HepG2 (cell line): ENCODE data around the gene VPREB3. TPM values are rescaled to one million over a fixed set of nuclear protein-coding genes. Genes with fewer than 3 reads are reported as not detected.

ENCODE experiments used
- CBX1 ChIP-seq: IDR thresholded peaks from one replicate; pipeline ENCODE4 v1.6.1; 2016; ENCODE audit warnings: antibody characterized with exemption, low read depth
- FOSL2 ChIP-seq: sonication (generic); formaldehyde crosslinking; IDR thresholded peaks from 2 replicates; pipeline ENCODE4 v1.4.0; 2020; ENCODE audit warnings: missing genetic modification reagents
- FOXM1 ChIP-seq: sonication (generic); formaldehyde crosslinking; IDR thresholded peaks from 2 replicates; pipeline ENCODE4 v1.5.0; 2020; ENCODE audit warnings: missing genetic modification reagents
- GTF2F1 ChIP-seq: fragments of 150-350 bp; IDR thresholded peaks from 2 replicates; pipeline ENCODE4 v1.6.1; 2014; ENCODE audit warnings: low read length
- MAFG ChIP-seq: sonication (generic); formaldehyde crosslinking; IDR thresholded peaks from 2 replicates; pipeline ENCODE4 v1.5.1; 2020; ENCODE audit warnings: mild to moderate bottlenecking, missing genetic modification reagents
- RELA ChIP-seq: sonication (generic); formaldehyde crosslinking; IDR thresholded peaks from 2 replicates; pipeline ENCODE4 v1.4.0; 2020; ENCODE audit warnings: missing genetic modification reagents
- RFX5 ChIP-seq: IDR thresholded peaks from 2 replicates; pipeline ENCODE4 v1.6.1; 2011; ENCODE audit warnings: low read depth, low read length, improper control_type of control experiment
- SOX5 ChIP-seq: IDR thresholded peaks from 2 replicates; pipeline ENCODE4 v1.6.1; 2016; ENCODE audit warnings: borderline replicate concordance
- SP1 ChIP-seq, 2 experiments: fragments of 450-650 bp in 1 of 2; sonication (generic) in 1 of 2; formaldehyde crosslinking in 1 of 2; IDR thresholded peaks; 2 replicates each; pipeline versions ENCODE4 v1.4.0 to v1.6.1; 2016 to 2020; ENCODE audit warnings: missing genetic modification reagents in 1 of 2
- SRSF1 ChIP-seq: fragments of 200-400 bp; formaldehyde crosslinking; optimal IDR thresholded peaks from 2 replicates; pipeline ENCODE3; 2017; ENCODE audit warnings: mild to moderate bottlenecking, low read depth, low read length, moderate library complexity
- TAF15 ChIP-seq: fragments of 200-400 bp; formaldehyde crosslinking; IDR thresholded peaks from one replicate; pipeline ENCODE4 v1.6.1; 2018; ENCODE audit warnings: mild to moderate bottlenecking, low read depth, low read length; ENCODE audit not compliant: poor library complexity, severe bottlenecking
- U2AF1 ChIP-seq: fragments of 200-400 bp; formaldehyde crosslinking; optimal IDR thresholded peaks from 2 replicates; pipeline ENCODE3; 2017; ENCODE audit warnings: mild to moderate bottlenecking, low read depth, low read length
- ZNF251 ChIP-seq: sonication (generic); formaldehyde crosslinking; IDR thresholded peaks from 2 replicates; pipeline ENCODE4 v1.9.0; 2021; ENCODE audit warnings: mild to moderate bottlenecking, missing genetic modification reagents
- ZNF550 ChIP-seq: sonication (generic); formaldehyde crosslinking; IDR thresholded peaks from 2 replicates; pipeline ENCODE4 v1.4.0; 2020; ENCODE audit warnings: mild to moderate bottlenecking, missing genetic modification reagents, borderline replicate concordance
- ZNF777 ChIP-seq: sonication (generic); formaldehyde crosslinking; IDR thresholded peaks from 2 replicates; pipeline ENCODE4 v1.4.0; 2020; ENCODE audit warnings: missing genetic modification reagents
- ZSCAN9 ChIP-seq: IDR thresholded peaks from 2 replicates; pipeline ENCODE4 v1.6.1; 2016; ENCODE audit warnings: borderline replicate concordance
- polyA plus RNA-seq, 8 experiments: library from polyadenylated mRNA; depleted of rRNA in 3 of 8; stranded (reverse) in 7 of 8; unstranded in 1 of 8; fragments of >200 nt; fragmentation: Illumina TruSeq in 4 of 8; extraction: Trizol in 4 of 8; gene quantifications; 2 replicates each; pipeline versions ENCODE4 v1.2.1 to v1.2.3, GENCODE V29; 2011 to 2016; ENCODE audit warnings: low read depth in 4 of 8, missing spikeins in 1 of 8, mixed read lengths in 1 of 8; ENCODE audit not compliant: insufficient read depth in 1 of 8
- total RNA-seq, 5 experiments: library from RNA; depleted of rRNA; stranded (reverse); fragments of >200 nt; fragmentation: Illumina TruSeq; extraction: Trizol; gene quantifications; 2 replicates each; pipeline ENCODE4 v1.2.3, GENCODE V29; 2016; ENCODE audit warnings: low read depth in 1 of 5
- TF ChIP-seq, protein P1 (sequence below): sonication (generic); formaldehyde crosslinking; IDR thresholded peaks from 2 replicates; pipeline ENCODE4 v1.5.1; 2020; ENCODE audit warnings: mild to moderate bottlenecking, moderate library complexity, missing genetic modification reagents
- TF ChIP-seq, protein P2 (sequence below): sonication (generic); formaldehyde crosslinking; IDR thresholded peaks from 2 replicates; pipeline ENCODE4 v1.8.0; 2022; ENCODE audit warnings: missing genetic modification reagents, low read depth, mild to moderate bottlenecking, borderline replicate concordance
- TF ChIP-seq, protein P3 (sequence below): sonication (generic); formaldehyde crosslinking; conservative IDR thresholded peaks from 2 replicates; pipeline ENCODE4 v1.8.0; 2022; ENCODE audit warnings: missing genetic modification reagents
- TF ChIP-seq, protein P4 (sequence below): sonication (generic); formaldehyde crosslinking; IDR thresholded peaks from 2 replicates; pipeline ENCODE4 v1.4.0; 2020; ENCODE audit warnings: missing genetic modification reagents
- TF ChIP-seq, protein P5 (sequence below): sonication (generic); formaldehyde crosslinking; IDR thresholded peaks from 2 replicates; pipeline ENCODE4 v1.4.0; 2020; ENCODE audit warnings: missing genetic modification reagents, borderline replicate concordance
- TF ChIP-seq, protein P6 (sequence below): sonication (generic); formaldehyde crosslinking; IDR thresholded peaks from 2 replicates; pipeline ENCODE4 v1.4.0; 2020; ENCODE audit warnings: mild to moderate bottlenecking, missing genetic modification reagents

VPREB3 gene
- total and polyA plus RNA-seq, 2 of the 13 experiments (the other 11 are each of a cell fraction or from before 2014, with no cell fraction given), result 0.22 TPM; not detected in 1

DNA sequence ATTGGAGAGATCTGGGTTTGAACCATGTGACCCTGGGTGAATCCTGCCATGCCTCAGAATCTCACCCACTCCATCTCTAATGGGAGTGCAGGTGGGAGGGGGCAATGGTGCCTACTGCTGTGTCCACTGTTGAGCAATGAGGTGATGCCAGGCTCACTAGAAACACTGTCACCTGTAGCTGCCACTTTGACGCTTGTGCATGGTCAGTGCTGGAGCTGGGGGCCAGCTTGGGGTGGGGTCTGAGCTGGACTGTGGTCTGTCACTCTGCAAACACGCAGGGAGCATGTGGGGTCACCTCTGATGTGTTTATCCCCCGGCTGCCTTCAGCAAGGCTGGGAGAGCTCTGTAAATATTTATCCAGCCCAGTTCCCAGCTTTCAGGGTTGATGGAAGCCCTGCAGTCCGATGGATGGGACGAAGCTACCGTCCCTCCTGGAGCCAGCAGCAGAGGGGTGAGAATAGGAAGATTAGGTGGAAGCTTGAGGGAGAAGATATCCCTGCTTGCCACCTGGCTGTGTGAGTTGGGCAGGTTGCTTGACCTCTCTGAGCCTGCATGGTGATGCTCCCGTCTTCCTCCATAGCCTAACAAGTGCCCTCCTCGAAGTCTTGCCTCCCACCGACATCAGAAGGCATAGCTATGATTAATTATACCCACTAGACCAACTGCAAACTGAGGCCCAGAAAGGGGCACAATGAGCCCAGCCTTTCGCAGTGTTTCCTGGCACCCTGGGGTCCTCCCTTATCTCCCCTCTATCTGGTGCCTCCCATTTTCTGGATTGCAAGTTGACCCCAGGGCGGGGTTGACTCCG is 20.1 kb upstream of the VPREB3 start (continued):
- TF ChIP-seq, protein P1, sequence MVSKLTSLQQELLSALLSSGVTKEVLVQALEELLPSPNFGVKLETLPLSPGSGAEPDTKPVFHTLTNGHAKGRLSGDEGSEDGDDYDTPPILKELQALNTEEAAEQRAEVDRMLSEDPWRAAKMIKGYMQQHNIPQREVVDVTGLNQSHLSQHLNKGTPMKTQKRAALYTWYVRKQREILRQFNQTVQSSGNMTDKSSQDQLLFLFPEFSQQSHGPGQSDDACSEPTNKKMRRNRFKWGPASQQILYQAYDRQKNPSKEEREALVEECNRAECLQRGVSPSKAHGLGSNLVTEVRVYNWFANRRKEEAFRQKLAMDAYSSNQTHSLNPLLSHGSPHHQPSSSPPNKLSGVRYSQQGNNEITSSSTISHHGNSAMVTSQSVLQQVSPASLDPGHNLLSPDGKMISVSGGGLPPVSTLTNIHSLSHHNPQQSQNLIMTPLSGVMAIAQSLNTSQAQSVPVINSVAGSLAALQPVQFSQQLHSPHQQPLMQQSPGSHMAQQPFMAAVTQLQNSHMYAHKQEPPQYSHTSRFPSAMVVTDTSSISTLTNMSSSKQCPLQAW, result peak; percentile 74
- no peak for TF ChIP-seq ZNF550 (CRISPR knock-in tag)
- no peak for TF ChIP-seq ZNF777 (CRISPR knock-in tag)
- TF ChIP-seq FOXM1 (CRISPR knock-in tag), result no peak
- TF ChIP-seq SOX5 (CRISPR knock-in tag), result peak; percentile 78
- no peak for TF ChIP-seq TAF15
- TF ChIP-seq GTF2F1, result 0 out of 2 replicates have a peak, but pooled peaks have one; percentile 28
- TF ChIP-seq SRSF1, result no peak
- TF ChIP-seq, protein P2, sequence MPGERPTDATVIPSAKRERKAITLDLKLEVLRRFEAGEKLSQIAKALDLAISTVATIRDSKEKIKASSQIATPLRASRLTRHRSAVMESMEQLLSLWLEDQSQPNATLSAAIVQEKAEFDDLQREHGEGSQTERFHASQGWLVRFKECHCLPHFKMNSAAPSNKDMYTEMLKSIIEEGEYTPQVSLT (CRISPR knock-in tag), result no peak
- TF ChIP-seq, protein P3, sequence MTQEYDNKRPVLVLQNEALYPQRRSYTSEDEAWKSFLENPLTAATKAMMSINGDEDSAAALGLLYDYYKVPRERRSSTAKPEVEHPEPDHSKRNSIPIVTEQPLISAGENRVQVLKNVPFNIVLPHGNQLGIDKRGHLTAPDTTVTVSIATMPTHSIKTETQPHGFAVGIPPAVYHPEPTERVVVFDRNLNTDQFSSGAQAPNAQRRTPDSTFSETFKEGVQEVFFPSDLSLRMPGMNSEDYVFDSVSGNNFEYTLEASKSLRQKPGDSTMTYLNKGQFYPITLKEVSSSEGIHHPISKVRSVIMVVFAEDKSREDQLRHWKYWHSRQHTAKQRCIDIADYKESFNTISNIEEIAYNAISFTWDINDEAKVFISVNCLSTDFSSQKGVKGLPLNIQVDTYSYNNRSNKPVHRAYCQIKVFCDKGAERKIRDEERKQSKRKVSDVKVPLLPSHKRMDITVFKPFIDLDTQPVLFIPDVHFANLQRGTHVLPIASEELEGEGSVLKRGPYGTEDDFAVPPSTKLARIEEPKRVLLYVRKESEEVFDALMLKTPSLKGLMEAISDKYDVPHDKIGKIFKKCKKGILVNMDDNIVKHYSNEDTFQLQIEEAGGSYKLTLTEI (CRISPR knock-in tag), result no peak
- TF ChIP-seq CBX1, result no peak
- TF ChIP-seq, protein P4, sequence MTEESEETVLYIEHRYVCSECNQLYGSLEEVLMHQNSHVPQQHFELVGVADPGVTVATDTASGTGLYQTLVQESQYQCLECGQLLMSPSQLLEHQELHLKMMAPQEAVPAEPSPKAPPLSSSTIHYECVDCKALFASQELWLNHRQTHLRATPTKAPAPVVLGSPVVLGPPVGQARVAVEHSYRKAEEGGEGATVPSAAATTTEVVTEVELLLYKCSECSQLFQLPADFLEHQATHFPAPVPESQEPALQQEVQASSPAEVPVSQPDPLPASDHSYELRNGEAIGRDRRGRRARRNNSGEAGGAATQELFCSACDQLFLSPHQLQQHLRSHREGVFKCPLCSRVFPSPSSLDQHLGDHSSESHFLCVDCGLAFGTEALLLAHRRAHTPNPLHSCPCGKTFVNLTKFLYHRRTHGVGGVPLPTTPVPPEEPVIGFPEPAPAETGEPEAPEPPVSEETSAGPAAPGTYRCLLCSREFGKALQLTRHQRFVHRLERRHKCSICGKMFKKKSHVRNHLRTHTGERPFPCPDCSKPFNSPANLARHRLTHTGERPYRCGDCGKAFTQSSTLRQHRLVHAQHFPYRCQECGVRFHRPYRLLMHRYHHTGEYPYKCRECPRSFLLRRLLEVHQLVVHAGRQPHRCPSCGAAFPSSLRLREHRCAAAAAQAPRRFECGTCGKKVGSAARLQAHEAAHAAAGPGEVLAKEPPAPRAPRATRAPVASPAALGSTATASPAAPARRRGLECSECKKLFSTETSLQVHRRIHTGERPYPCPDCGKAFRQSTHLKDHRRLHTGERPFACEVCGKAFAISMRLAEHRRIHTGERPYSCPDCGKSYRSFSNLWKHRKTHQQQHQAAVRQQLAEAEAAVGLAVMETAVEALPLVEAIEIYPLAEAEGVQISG (CRISPR knock-in tag), result peak; percentile 71; the same call in 1 of the 2 replicates
- TF ChIP-seq, protein P5, sequence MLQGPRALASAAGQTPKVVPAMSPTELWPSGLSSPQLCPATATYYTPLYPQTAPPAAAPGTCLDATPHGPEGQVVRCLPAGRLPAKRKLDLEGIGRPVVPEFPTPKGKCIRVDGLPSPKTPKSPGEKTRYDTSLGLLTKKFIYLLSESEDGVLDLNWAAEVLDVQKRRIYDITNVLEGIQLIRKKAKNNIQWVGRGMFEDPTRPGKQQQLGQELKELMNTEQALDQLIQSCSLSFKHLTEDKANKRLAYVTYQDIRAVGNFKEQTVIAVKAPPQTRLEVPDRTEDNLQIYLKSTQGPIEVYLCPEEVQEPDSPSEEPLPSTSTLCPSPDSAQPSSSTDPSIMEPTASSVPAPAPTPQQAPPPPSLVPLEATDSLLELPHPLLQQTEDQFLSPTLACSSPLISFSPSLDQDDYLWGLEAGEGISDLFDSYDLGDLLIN (CRISPR knock-in tag), result no peak
- TF ChIP-seq RELA, result no peak
- no peak for TF ChIP-seq U2AF1
- TF ChIP-seq SP1 (IDR thresholded peaks at IDR 0.05), result no peak
- no peak for TF ChIP-seq SP1 (CRISPR knock-in tag; IDR thresholded peaks at IDR 0.05)
- no peak for TF ChIP-seq ZSCAN9 (CRISPR knock-in tag)
- 0 out of 2 replicates have a peak, but pooled peaks have one; percentile 11 for TF ChIP-seq RFX5
- no peak for TF ChIP-seq MAFG (CRISPR knock-in tag)
- peak; percentile 75 for TF ChIP-seq FOSL2
- no peak for TF ChIP-seq ZNF251
- TF ChIP-seq, protein P6, sequence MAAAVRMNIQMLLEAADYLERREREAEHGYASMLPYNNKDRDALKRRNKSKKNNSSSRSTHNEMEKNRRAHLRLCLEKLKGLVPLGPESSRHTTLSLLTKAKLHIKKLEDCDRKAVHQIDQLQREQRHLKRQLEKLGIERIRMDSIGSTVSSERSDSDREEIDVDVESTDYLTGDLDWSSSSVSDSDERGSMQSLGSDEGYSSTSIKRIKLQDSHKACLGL, result 0 out of 2 replicates have a peak, but pooled peaks have one; percentile 10
